GM10266 (cell line): ENCODE results near the gene CHMP1A.

Source experiments
- DNase-seq: peaks from one replicate; pipeline ENCODE4 v3.0.0; 2012; ENCODE audit errors: extremely low spot score
- TF ChIP-seq, protein P1 (sequence below): IDR thresholded peaks from 2 replicates; pipeline ENCODE4 v1.5.1; 2012; ENCODE audit warnings: mild to moderate bottlenecking, low read depth; ENCODE audit not compliant: control insufficient read depth, insufficient read depth; ENCODE audit errors: missing control alignments

The CHMP1A gene

DNA sequence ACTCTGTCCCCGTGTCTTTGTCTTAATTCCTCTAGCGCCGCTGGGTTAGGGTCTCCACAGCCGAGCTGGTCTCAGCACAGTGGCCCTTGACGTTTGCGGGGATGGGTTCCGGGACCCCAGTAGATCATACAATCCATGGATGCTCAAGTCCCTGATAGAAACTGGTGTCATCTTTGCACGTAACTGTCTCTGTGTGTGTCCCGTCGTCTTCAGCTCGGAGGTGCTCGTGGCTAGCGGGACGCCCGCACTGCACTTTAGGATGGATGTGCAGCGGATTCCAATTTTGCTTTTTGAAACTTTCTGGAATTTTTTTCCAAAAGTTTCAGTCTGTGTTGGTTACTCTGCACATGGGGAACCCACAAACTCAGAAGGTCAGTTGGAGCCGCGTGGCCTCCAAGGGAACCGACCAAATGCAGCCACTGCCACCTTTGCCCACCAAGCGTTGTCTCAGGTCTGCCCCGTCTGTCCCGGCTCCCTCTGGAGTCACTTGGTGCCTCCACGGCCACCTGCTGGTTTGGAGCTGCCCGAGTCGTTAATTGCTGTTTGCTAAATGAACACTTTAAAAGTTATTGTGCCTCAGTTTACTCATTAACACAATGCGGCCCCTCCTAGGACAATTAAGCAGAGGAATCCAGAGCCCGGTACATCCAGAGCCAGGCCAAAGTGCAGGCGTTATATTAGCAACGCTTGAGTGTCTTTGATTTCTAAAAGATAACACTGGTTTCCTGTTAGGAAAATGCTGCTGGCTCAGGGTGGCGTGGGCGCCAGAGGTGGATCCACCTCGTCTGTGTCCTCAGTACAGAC lies 49.4 kb downstream of the CHMP1A start:
- TF ChIP-seq, protein P1, sequence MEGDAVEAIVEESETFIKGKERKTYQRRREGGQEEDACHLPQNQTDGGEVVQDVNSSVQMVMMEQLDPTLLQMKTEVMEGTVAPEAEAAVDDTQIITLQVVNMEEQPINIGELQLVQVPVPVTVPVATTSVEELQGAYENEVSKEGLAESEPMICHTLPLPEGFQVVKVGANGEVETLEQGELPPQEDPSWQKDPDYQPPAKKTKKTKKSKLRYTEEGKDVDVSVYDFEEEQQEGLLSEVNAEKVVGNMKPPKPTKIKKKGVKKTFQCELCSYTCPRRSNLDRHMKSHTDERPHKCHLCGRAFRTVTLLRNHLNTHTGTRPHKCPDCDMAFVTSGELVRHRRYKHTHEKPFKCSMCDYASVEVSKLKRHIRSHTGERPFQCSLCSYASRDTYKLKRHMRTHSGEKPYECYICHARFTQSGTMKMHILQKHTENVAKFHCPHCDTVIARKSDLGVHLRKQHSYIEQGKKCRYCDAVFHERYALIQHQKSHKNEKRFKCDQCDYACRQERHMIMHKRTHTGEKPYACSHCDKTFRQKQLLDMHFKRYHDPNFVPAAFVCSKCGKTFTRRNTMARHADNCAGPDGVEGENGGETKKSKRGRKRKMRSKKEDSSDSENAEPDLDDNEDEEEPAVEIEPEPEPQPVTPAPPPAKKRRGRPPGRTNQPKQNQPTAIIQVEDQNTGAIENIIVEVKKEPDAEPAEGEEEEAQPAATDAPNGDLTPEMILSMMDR: no peak
- DNase-seq: no peak

DNA sequence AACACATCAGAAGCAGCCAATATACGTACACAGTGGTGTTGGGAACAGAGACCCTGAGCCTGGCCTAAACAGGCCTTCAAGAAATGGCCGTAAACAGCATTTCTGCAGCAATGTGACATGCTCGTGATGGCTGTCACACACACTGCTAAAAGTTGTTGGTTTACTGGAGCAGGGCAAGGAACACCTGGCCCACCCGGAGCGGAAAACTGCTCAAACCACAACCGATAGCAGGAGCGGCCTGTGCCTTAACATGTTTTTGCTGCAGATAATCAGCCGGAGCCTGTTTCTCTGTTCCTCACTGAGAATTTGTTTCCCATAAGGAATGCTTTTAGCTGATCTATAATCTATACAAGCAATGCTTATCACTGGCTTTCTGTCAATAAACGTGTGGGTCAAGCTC lies 50.1 kb downstream of the CHMP1A start:
- TF ChIP-seq, protein P1: no peak
- no peak for DNase-seq

DNA sequence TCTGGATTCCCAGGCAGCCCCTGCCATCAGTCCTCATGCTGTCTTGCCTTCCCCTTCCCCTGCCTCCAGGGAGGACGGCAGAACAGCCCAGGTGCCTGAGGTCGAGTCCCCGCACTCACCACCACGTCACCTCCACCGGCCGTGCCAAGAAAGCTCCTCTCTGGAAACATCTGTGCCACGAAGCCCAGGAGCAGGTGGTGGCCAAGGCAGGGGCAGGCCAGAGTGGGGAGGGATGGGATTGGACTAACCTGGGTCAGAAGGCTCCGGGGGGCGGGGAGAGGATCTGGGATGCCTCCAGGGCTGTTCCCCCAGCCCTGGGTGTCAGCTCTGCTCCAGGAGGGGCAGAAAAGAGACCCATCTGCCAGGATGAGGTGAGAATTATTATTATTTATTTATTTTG lies 51.5 kb downstream of the CHMP1A start:
- TF ChIP-seq, protein P1: no peak

DNA sequence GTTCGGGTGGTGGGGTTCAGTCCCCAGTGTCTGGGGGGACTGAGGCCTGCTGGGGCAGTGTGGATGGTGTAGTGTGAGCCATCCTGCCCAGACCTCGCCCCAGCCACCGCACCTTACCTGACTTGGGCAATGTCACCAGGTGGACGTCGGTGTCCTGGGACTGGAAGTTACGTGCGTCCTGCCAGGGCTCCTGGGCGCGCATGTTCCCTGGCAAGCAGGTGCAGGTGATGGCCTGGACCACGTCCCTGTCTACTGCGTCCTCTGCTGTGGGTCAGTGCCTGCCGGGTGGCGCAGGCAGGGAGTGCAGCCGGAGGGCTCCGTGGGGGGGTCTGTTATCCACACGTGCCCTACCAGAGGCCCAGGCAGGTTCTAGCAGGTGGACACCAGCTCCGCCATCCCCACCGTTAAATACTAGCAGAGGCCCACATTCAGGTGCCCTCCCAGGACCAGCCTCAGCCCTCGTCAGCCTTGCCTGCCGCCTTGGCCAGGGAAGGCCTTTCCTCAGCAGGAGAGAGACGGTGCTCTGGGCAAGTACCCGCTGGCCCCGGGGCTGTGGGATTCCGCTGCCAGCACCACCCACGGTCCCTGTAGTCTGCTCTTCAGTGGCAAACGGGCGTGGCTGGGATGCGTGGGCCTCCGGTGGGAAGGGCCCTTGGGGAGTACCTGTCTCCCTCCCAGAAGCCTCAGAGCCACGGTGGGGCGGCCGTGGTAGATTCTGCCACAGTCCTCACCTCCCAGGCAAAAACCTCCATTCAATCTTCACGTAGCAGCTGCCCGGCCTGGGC lies 52.1 kb downstream of the CHMP1A start:
- TF ChIP-seq, protein P1: no peak

More for the DNA sequence above, 51.5 kb downstream of the CHMP1A start:
- no peak for DNase-seq

DNA sequence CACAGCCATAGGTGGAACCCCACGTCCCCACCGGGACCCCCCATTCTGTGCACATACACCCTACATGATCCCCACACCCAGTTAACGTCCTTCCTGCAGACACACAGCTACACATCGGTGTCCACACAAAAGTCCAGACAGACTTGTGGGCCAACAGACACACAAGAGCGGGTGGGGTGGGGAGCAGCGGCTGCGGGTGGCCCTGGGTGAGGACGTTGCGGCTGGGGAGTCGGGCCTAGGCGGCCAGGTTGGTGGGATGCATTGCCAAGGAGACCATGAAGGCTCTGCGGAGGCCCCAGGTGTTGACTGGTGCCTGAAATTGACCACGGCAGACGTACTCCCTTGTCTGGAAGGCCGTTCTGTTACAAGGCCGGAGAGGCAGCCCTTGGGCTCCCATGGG lies 52.7 kb downstream of the CHMP1A start:
- DNase-seq: no peak
- TF ChIP-seq, protein P1: no peak

More for the DNA sequence above, 52.1 kb downstream of the CHMP1A start:
- no peak for DNase-seq

- DNase-seq: no peak
- TF ChIP-seq, protein P1: no peak
These were observed 54.4 kb downstream of the CHMP1A start for GRCh38 chr16:89602952-89603590.
